Glutamatergic neuron (in vitro differentiated cells): ENCODE data around the gene EGR4. TPM values are rescaled to one million over a fixed set of nuclear protein-coding genes. Genes with fewer than 3 reads are reported as not detected.
"Not testable (repeated sequence)": the region's sequence is repeated elsewhere in the genome, so short reads cannot be mapped to it uniquely, and the experiment has no call there.

Experiments used
- DNase-seq: peaks from one replicate; pipeline ENCODE4 v3.0.0; 2022
- H3K27ac Mint-ChIP-seq: one replicate; pipeline ENCODE4 v1.8.0; 2020; ENCODE audit warnings: mild to moderate bottlenecking, mixed read lengths, inconsistent platforms; ENCODE audit not compliant: unreplicated experiment
- H3K27me3 Mint-ChIP-seq: one replicate; pipeline ENCODE4 v1.8.0; 2020; ENCODE audit warnings: mild to moderate bottlenecking, moderate library complexity, mixed read lengths, inconsistent platforms; ENCODE audit not compliant: unreplicated experiment
- H3K36me3 Mint-ChIP-seq: one replicate; pipeline ENCODE4 v1.8.0; 2020; ENCODE audit warnings: mild to moderate bottlenecking, mixed read lengths, inconsistent platforms; ENCODE audit not compliant: unreplicated experiment
- H3K4me1 Mint-ChIP-seq: one replicate; pipeline ENCODE4 v1.8.0; 2020; ENCODE audit warnings: mild to moderate bottlenecking, low read depth, mixed read lengths, inconsistent platforms; ENCODE audit not compliant: unreplicated experiment
- H3K4me3 Mint-ChIP-seq: one replicate; pipeline ENCODE4 v1.8.0; 2020; ENCODE audit warnings: mild to moderate bottlenecking, mixed read lengths, inconsistent platforms; ENCODE audit not compliant: unreplicated experiment
- H3K9me3 Mint-ChIP-seq: one replicate; pipeline ENCODE4 v1.8.0; 2020; ENCODE audit warnings: mild to moderate bottlenecking, moderate library complexity, mixed read lengths, inconsistent platforms; ENCODE audit not compliant: unreplicated experiment
- total RNA-seq: library from RNA; stranded (reverse); fragmentation: NEBNext Ultra II Directional; extraction: Animal tissue kit (Norgen Biotek cat#: 25700); gene quantifications from one replicate; pipeline ENCODE4 v1.2.1, GENCODE V29; 2021; ENCODE audit not compliant: unreplicated experiment
- TF ChIP-seq, protein P1 (sequence below): fragments of 200-600 bp; sonication (generic); IDR thresholded peaks from one replicate; pipeline ENCODE4 v1.5.0; 2021; ENCODE audit not compliant: partially characterized antibody, unreplicated experiment

EGR4 gene
- total RNA-seq, 1 donor from 2014 or later, result not detected

DNA sequence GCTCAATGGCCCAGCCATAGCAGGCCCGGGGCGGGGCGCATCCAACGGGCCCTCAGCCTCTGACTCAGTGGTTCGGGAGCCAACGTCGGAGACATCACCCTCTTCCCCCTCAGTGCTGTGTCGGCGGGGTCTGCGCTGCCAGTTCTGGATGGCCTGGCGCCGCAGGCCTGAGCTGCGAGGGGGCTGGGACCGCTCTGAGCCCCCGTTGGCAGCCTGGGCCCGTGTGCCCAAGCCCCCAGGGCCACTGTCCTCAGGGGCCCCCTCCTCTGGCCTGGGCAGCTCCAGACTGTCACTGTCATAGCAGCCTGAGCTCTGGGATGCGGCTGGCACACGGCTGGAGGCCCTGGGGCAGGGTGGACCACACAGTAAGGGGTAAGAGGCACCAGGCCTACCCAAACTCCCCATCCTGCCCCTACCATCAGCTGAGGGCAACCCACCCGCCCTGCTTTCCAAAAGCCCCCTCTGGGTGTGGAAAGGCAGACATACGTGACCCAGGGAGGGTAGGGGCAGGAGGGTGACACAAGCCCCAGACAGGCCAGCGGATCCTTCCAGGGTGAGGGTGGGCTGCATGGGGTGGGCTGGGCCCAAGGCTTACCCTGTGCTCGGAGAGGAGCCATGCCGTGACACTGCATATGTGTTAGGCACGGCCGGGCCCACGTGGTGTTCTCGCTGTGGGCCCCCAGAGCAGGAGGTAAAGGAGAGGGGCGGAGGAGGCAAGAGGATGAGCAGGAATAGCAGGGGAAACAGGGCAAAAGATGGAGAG lies 27.9 kb downstream of the EGR4 start:
- H3K4me3 Mint-ChIP-seq, result no peak overlapping the region
- TF ChIP-seq, protein P1, sequence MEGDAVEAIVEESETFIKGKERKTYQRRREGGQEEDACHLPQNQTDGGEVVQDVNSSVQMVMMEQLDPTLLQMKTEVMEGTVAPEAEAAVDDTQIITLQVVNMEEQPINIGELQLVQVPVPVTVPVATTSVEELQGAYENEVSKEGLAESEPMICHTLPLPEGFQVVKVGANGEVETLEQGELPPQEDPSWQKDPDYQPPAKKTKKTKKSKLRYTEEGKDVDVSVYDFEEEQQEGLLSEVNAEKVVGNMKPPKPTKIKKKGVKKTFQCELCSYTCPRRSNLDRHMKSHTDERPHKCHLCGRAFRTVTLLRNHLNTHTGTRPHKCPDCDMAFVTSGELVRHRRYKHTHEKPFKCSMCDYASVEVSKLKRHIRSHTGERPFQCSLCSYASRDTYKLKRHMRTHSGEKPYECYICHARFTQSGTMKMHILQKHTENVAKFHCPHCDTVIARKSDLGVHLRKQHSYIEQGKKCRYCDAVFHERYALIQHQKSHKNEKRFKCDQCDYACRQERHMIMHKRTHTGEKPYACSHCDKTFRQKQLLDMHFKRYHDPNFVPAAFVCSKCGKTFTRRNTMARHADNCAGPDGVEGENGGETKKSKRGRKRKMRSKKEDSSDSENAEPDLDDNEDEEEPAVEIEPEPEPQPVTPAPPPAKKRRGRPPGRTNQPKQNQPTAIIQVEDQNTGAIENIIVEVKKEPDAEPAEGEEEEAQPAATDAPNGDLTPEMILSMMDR, result no peak

GRCh38 chr2:73264783-73265182 lies 28.6 kb downstream of the EGR4 start:
- peaks cover 11% of the 10 kb centered on the region for H3K36me3 Mint-ChIP-seq
- H3K27ac Mint-ChIP-seq, result no peak overlapping the region
- DNase-seq, result no peak
- no peak overlapping the region for H3K4me3 Mint-ChIP-seq
- H3K27me3 Mint-ChIP-seq, result peaks cover 18% of the 10 kb centered on the region
- TF ChIP-seq, protein P1, result no peak
- no peaks in the 10 kb centered on the region for H3K4me1 Mint-ChIP-seq
- peaks cover 3% of the 10 kb centered on the region for H3K9me3 Mint-ChIP-seq

More for the DNA sequence above, 27.9 kb downstream of the EGR4 start:
- no peak for DNase-seq
- no peak overlapping the region for H3K27ac Mint-ChIP-seq
- H3K4me1 Mint-ChIP-seq, result no peaks in the 10 kb centered on the region
- peaks cover 3% of the 10 kb centered on the region for H3K9me3 Mint-ChIP-seq
- H3K36me3 Mint-ChIP-seq, result peaks cover 15% of the 10 kb centered on the region
- H3K27me3 Mint-ChIP-seq, result peaks cover 22% of the 10 kb centered on the region

- no peak for DNase-seq
- TF ChIP-seq, protein P1, result no peak
- H3K27me3 Mint-ChIP-seq, result peaks cover 21% of the 10 kb centered on the region
- H3K4me1 Mint-ChIP-seq, result no peaks in the 10 kb centered on the region
- H3K4me3 Mint-ChIP-seq, result no peak overlapping the region
- peaks cover 3% of the 10 kb centered on the region for H3K9me3 Mint-ChIP-seq
- peaks cover 9% of the 10 kb centered on the region for H3K36me3 Mint-ChIP-seq
- no peak overlapping the region for H3K27ac Mint-ChIP-seq
These were observed 29.1 kb downstream of the EGR4 start for GRCh38 chr2:73264332-73264606.

DNA sequence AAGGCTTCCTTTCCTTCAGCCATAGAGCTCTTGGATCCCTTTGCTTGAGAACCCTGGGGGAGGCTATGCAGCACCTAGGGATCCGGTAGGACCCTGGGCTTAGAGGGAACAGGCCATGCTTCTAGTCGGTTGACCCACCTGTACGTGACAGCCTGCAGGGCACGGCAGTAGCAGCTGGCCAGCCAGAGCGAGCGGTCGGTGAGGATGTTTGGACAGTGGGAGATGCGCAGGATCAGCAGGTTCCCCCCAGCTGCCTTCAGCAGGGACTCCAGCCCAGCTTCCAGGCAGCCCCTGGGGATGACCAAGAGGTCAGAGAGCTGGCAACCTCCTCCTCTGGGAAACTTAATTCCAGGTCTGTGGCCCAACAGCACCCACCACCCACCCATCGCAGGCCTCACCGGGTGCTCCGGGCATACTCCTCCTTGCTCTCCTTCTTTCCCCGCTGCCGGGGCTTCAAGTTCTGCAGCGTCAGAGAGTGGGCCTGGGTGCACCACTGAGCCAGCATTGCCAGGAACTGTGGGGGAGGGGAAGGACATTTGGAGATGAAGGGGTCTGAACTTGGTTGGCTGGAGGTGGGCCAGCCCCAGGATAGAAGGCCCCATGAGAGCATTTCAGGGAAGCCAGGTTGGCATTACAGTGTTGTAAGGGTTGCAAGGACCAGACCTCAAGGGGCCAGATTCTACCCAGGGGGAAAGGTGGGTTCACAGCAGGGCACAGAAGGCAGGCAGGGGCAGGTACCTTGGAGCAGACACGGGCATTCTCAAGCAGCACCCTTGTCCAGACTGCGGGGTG lies 29.6 kb downstream of the EGR4 start:
- no peak overlapping the region for H3K27ac Mint-ChIP-seq
- TF ChIP-seq, protein P1, result no peak
- H3K4me3 Mint-ChIP-seq, result no peak overlapping the region

GRCh38 chr2:73262691-73263429 lies 30.5 kb downstream of the EGR4 start:
- H3K4me1 Mint-ChIP-seq, H3K9me3 Mint-ChIP-seq, H3K36me3 Mint-ChIP-seq, H3K27ac Mint-ChIP-seq, DNase-seq, H3K4me3 Mint-ChIP-seq: not testable (repeated sequence)
- H3K27me3 Mint-ChIP-seq, result peaks cover 12% of the 10 kb centered on the region

More for the DNA sequence above, 29.6 kb downstream of the EGR4 start:
- H3K9me3 Mint-ChIP-seq, result peaks cover 3% of the 10 kb centered on the region
- DNase-seq, result no peak
- H3K27me3 Mint-ChIP-seq, result peaks cover 21% of the 10 kb centered on the region
- no peaks in the 10 kb centered on the region for H3K4me1 Mint-ChIP-seq
- peaks cover 9% of the 10 kb centered on the region for H3K36me3 Mint-ChIP-seq
